Adrenal gland (tissue), 12 donors: ENCODE measurements around the gene ITPRIP. TPM values are rescaled to one million over a fixed set of nuclear protein-coding genes. Genes with fewer than 3 reads are reported as not detected.

Experiments used
- DNase-seq, 7 donors: peaks; one replicate each; pipeline ENCODE4 v3.0.0-alpha.2; 2019 to 2020
- H3K27ac ChIP-seq, 5 donors: fragments of 200-600 bp; sonication (generic) in 4 of 5; 1 replicate in 3 of 5; 2 replicates in 2 of 5; pipeline versions ENCODE4 v1.5.1 to v1.8.0; 2016 to 2020; ENCODE audit warnings: mild to moderate bottlenecking in 1 of 5
- H3K27me3 ChIP-seq: fragments of 200-600 bp; 2 replicates; pipeline ENCODE4 v1.8.0; 2021
- H3K36me3 ChIP-seq, 2 donors: fragments of 200-600 bp; replicated peaks in 1 of 2; 1 replicate in 1 of 2; 2 replicates in 1 of 2; pipeline versions ENCODE4 v1.5.1 to v1.8.0; 2018 to 2022
- H3K4me1 ChIP-seq, 2 donors: fragments of 200-600 bp; replicated peaks in 1 of 2; 1 replicate in 1 of 2; 2 replicates in 1 of 2; pipeline versions ENCODE4 v1.5.1 to v1.8.0; 2018 to 2021
- H3K4me3 ChIP-seq, 4 donors: fragments of 200-600 bp; sonication (generic) in 3 of 4; one replicate each; pipeline ENCODE4 v1.5.1; 2016 to 2018
- H3K9me3 ChIP-seq, 3 donors: fragments of 200-600 bp; sonication (generic) in 1 of 3; replicated peaks in 1 of 3; 1 replicate in 2 of 3; 2 replicates in 1 of 3; pipeline versions ENCODE4 v1.5.1 to v1.8.0; 2016 to 2021
- POLR2A ChIP-seq, 2 donors: fragments of 450-650 bp; IDR thresholded peaks; one replicate each; pipeline ENCODE4 v1.6.1; 2017; ENCODE audit warnings: antibody characterized with exemption in 2 of 2, mild to moderate bottlenecking in 2 of 2, moderate library complexity in 1 of 2
- WGBS, 4 donors: extraction: QIAGEN DNeasy Blood & Tissue Kit in 2 of 4; methylation state at CpG; one replicate each; pipeline versions ENCODE4 v1.1.5 to v1.1.7; 2013 to 2017; 5-methylcytosine and 5-hydroxymethylcytosine counted together
- intact Hi-C, 2 donors: fragments of 100-400 bp; cut with DNase I; formaldehyde crosslinking; loops; one replicate each; pipeline versions ENCODE4 v1.14.1 to v1.15.0; 2022 to 2023
- polyA plus RNA-seq, 3 donors: library from polyadenylated mRNA; stranded (reverse); fragments of 200-250 nt in 2 of 3; fragments of 350-450 nt in 1 of 3; fragmentation: Illumina TruSeq in 1 of 3; extraction: RNeasy Lipid Tissue Mini Kit (QIAGEN cat#74804) in 1 of 3; gene quantifications; one replicate each; pipeline ENCODE4 v1.2.3, GENCODE V29; 2013 to 2014
- total RNA-seq, 9 donors: library from RNA; depleted of rRNA in 4 of 9; stranded (reverse); fragments of >200 nt in 4 of 9; fragments of 120-200 nt in 1 of 9; fragmentation: NEBNext Ultra II Directional in 1 of 9; extraction: Animal tissue kit (Norgen Biotek cat#: 25700) in 1 of 9; gene quantifications; one replicate each; pipeline versions ENCODE4 v1.1.0 to v1.2.4, GENCODE V29; 2013 to 2023
- TF ChIP-seq, protein P1 (sequence below), 6 experiments: fragments of 450-650 bp in 4 of 6; fragments of 200-600 bp in 2 of 6; sonication (generic) in 1 of 6; IDR thresholded peaks; 1 replicate in 5 of 6; 2 replicates in 1 of 6; pipeline versions ENCODE4 v1.5.1 to v1.8.0; 2016 to 2021; ENCODE audit warnings: antibody characterized with exemption in 6 of 6, mild to moderate bottlenecking in 2 of 6, moderate library complexity in 1 of 6
- donor health status: healthy with polysubstance abuse.
- donor health status: Bipolar disorder and iron deficiency.
- donor health status: DM: yes; HTN: yes; CAD: no.
- donor health status: DM: no; HTN: no; CAD: no.
- donor health status: DM: no; HTN: no; CAD: no.
- donor health status: DM: yes; HTN: yes; CAD: no.

ITPRIP gene
- total and polyA plus RNA-seq, 12 donors: 4.2 to 27.0 (median 19.1) TPM

GRCh38 chr10:104273286-104273685 is 65.0 kb downstream of the ITPRIP start:
- Histone ChIP-seq H3K4me1 (peaks cover 5 to 7% of the 10 kb centered on the region in 2 donors), H3K27me3 (peaks cover 4% of the 10 kb centered on the region), H3K9me3 (no peaks in the 10 kb centered on the region), H3K4me3 (no peak overlapping the region), H3K27ac (no peak overlapping the region), H3K36me3 (no peaks in the 10 kb centered on the region)
- intact Hi-C loops: no loop called here
- 76 to 93% (median 85%) methylated on average over 1 of the region's 1 CpG for WGBS, 4 donors
- TF ChIP-seq, protein P1, sequence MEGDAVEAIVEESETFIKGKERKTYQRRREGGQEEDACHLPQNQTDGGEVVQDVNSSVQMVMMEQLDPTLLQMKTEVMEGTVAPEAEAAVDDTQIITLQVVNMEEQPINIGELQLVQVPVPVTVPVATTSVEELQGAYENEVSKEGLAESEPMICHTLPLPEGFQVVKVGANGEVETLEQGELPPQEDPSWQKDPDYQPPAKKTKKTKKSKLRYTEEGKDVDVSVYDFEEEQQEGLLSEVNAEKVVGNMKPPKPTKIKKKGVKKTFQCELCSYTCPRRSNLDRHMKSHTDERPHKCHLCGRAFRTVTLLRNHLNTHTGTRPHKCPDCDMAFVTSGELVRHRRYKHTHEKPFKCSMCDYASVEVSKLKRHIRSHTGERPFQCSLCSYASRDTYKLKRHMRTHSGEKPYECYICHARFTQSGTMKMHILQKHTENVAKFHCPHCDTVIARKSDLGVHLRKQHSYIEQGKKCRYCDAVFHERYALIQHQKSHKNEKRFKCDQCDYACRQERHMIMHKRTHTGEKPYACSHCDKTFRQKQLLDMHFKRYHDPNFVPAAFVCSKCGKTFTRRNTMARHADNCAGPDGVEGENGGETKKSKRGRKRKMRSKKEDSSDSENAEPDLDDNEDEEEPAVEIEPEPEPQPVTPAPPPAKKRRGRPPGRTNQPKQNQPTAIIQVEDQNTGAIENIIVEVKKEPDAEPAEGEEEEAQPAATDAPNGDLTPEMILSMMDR (IDR thresholded peaks at IDR 0.05): no peak
- no peak for TF ChIP-seq POLR2A (IDR thresholded peaks at IDR 0.05)
- no peak for DNase-seq

DNA sequence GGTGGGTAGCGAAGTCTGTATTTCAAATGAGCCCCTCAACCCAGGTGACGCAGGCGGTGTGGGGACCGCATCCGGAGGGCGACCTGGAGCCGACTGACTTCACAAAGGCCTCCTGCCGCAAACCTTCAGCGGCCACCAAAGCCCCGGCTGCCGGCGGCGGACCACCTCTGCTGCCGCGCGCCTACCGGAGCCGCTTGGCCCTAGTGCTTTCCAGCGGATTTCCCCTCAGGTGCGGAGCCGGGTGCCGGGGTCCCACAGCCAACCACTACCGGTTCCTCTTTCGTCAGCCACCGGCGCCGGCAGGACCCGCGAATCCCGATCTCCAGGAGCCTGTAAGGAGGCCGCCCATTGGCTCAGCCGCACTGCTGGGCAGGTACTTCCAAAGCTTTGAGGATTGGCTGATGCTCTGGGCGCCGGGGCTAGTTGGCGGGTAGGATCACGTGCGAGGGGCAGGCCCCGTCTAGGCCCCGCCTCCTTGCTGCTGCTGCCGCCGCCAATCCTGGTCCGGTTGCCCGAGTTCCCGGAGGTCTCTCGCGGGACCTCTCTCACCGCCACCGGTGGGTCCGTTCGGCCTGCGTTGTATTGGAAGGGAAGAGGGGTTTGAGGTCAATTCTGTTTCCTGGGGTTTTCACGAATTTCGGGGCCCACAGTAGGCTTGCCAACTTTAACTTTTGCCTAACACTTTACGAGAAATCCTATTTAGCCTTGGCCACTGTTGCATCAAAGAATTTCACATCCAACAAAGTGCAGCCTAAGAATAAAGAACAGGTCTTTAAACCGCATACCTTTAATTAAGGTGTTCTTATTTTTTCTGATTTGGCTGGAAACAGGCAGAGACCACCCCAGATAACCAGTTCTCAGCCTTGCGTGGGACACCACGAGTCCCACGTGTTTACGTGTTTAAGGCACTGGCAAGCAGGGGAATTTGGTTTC is 69.3 kb downstream of the ITPRIP start, which contains the start of gene GSTO2:
TSS of gene GSTO2 (plus strand) at position 472 of the 933 bp plus-strand sequence. CDS start 5,732 bp downstream, outside the sequence.
- peaks cover 0 to 37% of the 10 kb centered on the region in 2 donors for H3K36me3 ChIP-seq
- TF ChIP-seq, protein P1 (IDR thresholded peaks at IDR 0.05): no peak
- peak; percentile 74 to 86 for TF ChIP-seq POLR2A (IDR thresholded peaks at IDR 0.05)
- DNase-seq: peak; percentile 98 to 100 (median 100)
- intact Hi-C loops: no loop called here
- 2 to 4% (median 3%) methylated on average over 28 to 59 of the region's 59 CpGs for WGBS, 4 donors
- no peaks in the 10 kb centered on the region for H3K9me3 ChIP-seq
- no peaks in the 10 kb centered on the region for H3K27me3 ChIP-seq
- peak within 1 kb of the TSS; percentile 82 to 98 (median 87) for H3K27ac ChIP-seq
- H3K4me3 ChIP-seq: peak within 1 kb of the TSS in 3 of 4 donors; percentile 89 to 91 (median 91)
- H3K4me1 ChIP-seq: peaks cover 13 to 27% of the 10 kb centered on the region in 2 donors

DNA sequence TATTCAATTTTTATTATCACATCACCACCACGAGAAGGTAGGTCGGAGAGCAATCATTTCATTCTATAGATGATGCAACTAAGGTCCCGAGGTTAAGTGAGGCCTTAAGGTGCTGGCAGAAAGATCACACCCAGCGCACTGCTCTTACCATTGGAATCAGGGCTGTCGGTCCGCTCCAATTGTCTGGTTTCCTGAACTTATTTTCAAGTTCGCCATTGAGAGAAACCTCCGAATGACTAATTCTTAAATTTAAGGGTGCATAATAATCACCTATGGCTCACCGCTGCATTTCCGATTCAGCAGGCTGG is 69.9 kb downstream of the ITPRIP start:
- no peaks in the 10 kb centered on the region for H3K27me3 ChIP-seq
- H3K36me3 ChIP-seq: peaks cover 0 to 41% of the 10 kb centered on the region in 2 donors
- intact Hi-C loops: no loop called here
- TF ChIP-seq, protein P1 (IDR thresholded peaks at IDR 0.05): no peak
- no peak for TF ChIP-seq POLR2A (IDR thresholded peaks at IDR 0.05)
- no peak for DNase-seq
- no peaks in the 10 kb centered on the region for H3K9me3 ChIP-seq
- H3K4me1 ChIP-seq: peaks cover 19 to 34% of the 10 kb centered on the region in 2 donors
- peak overlapping the region in 3 of 4 donors; percentile 89 to 91 (median 91) for H3K4me3 ChIP-seq
- WGBS, 4 donors: 7 to 11% (median 8%) methylated on average over 10 of the region's 10 CpGs
- H3K27ac ChIP-seq: peak overlapping the region; percentile 82 to 98 (median 87)

DNA sequence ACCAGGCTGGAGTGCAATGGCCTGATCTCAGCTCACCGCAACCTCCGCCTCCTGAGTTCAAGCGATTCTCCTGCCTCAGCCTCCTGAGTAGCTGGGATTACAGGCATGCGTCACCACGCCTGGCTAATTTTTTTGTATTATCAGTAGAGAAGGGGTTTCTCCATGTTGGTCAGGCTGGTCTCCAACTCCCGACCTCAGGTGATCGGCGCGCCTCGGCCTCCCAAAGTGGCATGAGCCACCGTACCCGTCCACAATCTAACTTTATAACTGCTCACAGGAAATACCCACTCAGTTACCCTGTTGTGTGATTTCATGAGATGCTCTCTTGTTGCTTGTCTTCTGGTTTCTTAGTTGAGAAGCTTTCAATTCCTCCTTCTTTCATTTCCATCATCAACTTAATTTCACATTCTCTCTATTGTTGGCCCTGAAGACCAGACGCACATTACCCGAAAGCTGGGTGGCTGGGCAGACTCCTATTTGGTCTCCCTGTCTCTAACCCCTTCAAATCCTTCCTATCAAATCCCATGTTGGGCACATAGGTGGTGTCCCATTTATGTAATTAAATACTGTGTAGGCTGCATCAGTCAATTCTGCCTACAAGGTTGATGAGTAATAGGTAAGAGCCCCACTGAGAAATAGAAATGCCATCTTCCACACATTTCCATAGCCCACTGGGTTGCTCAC is 70.4 kb downstream of the ITPRIP start:
- no peaks in the 10 kb centered on the region for H3K9me3 ChIP-seq
- no peak for DNase-seq
- intact Hi-C loops: no loop called here
- H3K36me3 ChIP-seq: peaks cover 0 to 46% of the 10 kb centered on the region in 2 donors
- H3K27ac ChIP-seq: peak overlapping the region; percentile 82 to 98 (median 87)
- no peaks in the 10 kb centered on the region for H3K27me3 ChIP-seq
- H3K4me3 ChIP-seq: peak overlapping the region in 1 of 4 donors; percentile 91
- 90 to 96% (median 93%) methylated on average over 14 of the region's 14 CpGs for WGBS, 4 donors
- TF ChIP-seq POLR2A (IDR thresholded peaks at IDR 0.05): no peak
- TF ChIP-seq, protein P1 (IDR thresholded peaks at IDR 0.05): no peak
- H3K4me1 ChIP-seq: peaks cover 20 to 38% of the 10 kb centered on the region in 2 donors
